ENCODE measurements around the gene ACAP3.

Gene ACAP3

GRCh38 chr1:1246577-1247340 is 61.0 kb downstream of the ACAP3 start, which contains the start of gene C1QTNF12:
TSS of gene C1QTNF12 (minus strand) at chr1:1246722. CDS start at chr1:1246690, 32 bp downstream.
- no peak for DNase-seq (ENCODE audit: low read depth in 2 of 2, low spot score in 1 of 2)

- no peak for DNase-seq (ENCODE audit: low read depth in 2 of 2, low spot score in 1 of 2)
These were observed 61.7 kb downstream of the ACAP3 start for GRCh38 chr1:1245817-1246576.

GRCh38 chr1:1245178-1245816 is 62.4 kb downstream of the ACAP3 start:
- no peak for DNase-seq (ENCODE audit: low read depth in 2 of 2, low spot score in 1 of 2)

- DNase-seq (ENCODE audit: low read depth in 2 of 2, low spot score in 1 of 2): no peak
These were observed 63.4 kb downstream of the ACAP3 start for GRCh38 chr1:1244192-1244811.

GRCh38 chr1:1243807-1244191 is 63.9 kb downstream of the ACAP3 start:
- DNase-seq (ENCODE audit: low read depth in 2 of 2, low spot score in 1 of 2): no peak

GRCh38 chr1:1243266-1243660 is 64.5 kb downstream of the ACAP3 start:
- DNase-seq (ENCODE audit: low read depth in 2 of 2, low spot score in 1 of 2): no peak

- no peak for DNase-seq (ENCODE audit: low read depth in 2 of 2, low spot score in 1 of 2)
These were observed 65.1 kb downstream of the ACAP3 start for GRCh38 chr1:1242461-1243265.

Data from stimulated activated CD8-positive, alpha-beta memory T cell treated with anti-CD3 and anti-CD28 coated beads, Interleukin-4, amount 100 ng/mL, for 1 hour (primary cell).